Right lobe of liver (tissue), 4 donors: ENCODE data around the gene CTCFL.

Source experiments
- CTCF ChIP-seq, 4 donors: fragments of 200-600 bp in 3 of 4; fragments of 450-650 bp in 1 of 4; IDR thresholded peaks; one replicate each; pipeline versions ENCODE4 v1.5.1 to v1.8.0; 2016 to 2022; ENCODE audit warnings: antibody characterized with exemption in 4 of 4, mild to moderate bottlenecking in 2 of 4
- POLR2A ChIP-seq: fragments of 450-650 bp; IDR thresholded peaks from one replicate; pipeline ENCODE4 v1.6.1; 2017; ENCODE audit warnings: antibody characterized with exemption, mild to moderate bottlenecking
- donor health status: DM: no; HTN: no; CAD: no.
- donor health status: DM: no; HTN: no; CAD: no.
- donor health status: DM: no; HTN: yes; CAD: no.

GRCh38 chr20:57523782-57524181 is 1.2 kb downstream of the CTCFL start:
- no peak for TF ChIP-seq POLR2A
- TF ChIP-seq CTCF (IDR thresholded peaks at IDR 0.05) = no peak
